Placental epithelial cell (primary cell): ENCODE measurements around the gene HSD3B1. TPM values are rescaled to one million over a fixed set of nuclear protein-coding genes. Genes with fewer than 3 reads are reported as not detected.

Experiments used
- total RNA-seq: library from RNA; depleted of rRNA; stranded (reverse); fragments of >200 nt; gene quantifications from 2 replicates; pipeline ENCODE4 v1.2.3, GENCODE V29; 2012

HSD3B1 gene
- 0.87 TPM in 1 of 2 replicates, not detected in the other for total RNA-seq

DNA sequence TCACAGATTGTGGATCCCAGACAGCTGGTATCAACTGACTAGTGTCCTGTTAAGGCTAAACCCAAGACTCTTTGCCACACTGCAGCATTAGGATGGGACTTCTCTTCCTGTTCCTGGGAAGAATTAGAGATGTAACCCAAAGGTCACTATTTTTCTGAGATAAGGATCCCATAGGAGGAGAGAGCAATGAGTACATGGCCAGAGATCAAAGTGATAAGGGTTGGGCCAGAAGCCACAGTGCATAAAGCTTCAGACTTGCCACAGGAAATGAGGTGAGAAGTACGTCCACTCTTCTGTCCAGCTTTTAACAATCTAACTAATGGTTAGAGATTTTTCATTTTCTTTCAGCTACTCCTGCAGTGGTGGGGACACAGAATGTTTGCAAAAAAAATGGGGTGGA is at the start of gene HSD3B1:
TSS of gene HSD3B1 (plus strand) at position 270 of the 400 bp plus-strand sequence. CDS start 267 bp downstream, outside the sequence.

Other genes with a start within 250 kb of the HSD3B1 start
- 0.11 and 0.39 TPM in 2 replicates for gene HAO2, start 138.4 kb upstream of the HSD3B1 start, total RNA-seq
- gene HSD3B2, start 92.1 kb upstream of the HSD3B1 start, total RNA-seq = 0.39 TPM in 1 of 2 replicates, not detected in the other
- gene ZNF697, start 141.1 kb downstream of the HSD3B1 start, total RNA-seq = 5.9 and 8.2 TPM in 2 replicates
- gene PHGDH, start 204.7 kb downstream of the HSD3B1 start, total RNA-seq = 86.0 and 168 TPM in 2 replicates